Stromal cell of bone marrow (primary cell): ENCODE data around the gene PBXIP1.
A peak's percentile ranks its signal among the peaks of the same experiment; 100 is the strongest.

Experiments used
- DNase-seq: peaks from one replicate; pipeline ENCODE4 v3.0.0-alpha.2; 2012; ENCODE audit warnings: low read depth

PBXIP1 gene

DNA sequence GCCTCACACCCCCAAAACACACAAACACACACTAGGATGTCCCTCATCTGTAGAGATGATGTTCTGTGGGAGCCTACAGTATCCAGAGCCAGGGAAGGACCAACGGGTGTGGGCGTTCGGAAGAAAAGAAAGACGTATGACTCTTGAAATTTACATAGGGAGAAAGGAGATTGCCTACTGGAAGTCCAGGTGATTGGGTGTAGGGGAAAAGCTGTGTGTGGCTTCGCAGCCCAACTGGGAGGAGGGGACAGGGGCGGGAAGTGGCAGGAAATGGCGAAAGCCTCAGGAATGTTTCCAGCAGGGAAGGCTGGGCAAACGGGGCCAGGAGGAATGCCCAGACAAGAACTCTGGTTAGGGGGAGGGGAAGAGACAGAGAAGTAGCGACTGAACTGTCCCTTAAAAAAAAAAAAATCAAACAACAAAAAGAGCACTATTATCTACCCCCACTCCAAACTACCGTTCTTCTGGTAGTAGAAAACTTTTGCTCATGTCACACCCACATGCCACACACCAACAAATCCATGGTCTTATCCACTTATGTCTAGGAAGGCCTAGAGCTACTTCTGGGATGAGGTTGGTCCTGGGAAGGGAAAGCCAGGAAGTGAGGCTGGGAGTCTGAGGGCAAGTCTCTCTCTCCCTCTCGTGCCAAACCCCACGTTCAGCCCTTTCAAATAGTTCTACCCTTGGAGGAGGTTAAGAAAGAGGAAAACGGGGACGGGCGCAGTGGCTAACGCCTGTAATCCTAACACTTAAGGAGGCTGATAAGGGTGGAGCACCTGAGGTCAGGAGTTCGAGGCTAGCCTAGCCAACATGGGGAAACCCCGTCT lies 16.8 kb upstream of the PBXIP1 start:
- DNase-seq, result peak; percentile 81

DNA sequence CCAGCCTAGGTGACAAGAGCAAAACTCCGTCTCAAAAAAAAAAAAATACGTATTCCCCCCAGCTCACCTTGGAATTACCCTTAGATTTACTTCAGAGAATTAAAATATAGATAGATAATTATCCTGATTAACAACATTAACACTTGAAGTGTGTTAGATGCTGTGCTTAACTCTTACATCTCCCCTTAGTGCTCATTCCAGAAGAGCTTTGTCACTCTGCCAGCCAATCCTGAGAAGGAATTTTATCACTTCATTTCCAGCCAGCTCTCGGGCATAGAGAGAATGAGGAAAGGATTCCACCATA lies 16.3 kb upstream of the PBXIP1 start:
- DNase-seq, result no peak

DNA sequence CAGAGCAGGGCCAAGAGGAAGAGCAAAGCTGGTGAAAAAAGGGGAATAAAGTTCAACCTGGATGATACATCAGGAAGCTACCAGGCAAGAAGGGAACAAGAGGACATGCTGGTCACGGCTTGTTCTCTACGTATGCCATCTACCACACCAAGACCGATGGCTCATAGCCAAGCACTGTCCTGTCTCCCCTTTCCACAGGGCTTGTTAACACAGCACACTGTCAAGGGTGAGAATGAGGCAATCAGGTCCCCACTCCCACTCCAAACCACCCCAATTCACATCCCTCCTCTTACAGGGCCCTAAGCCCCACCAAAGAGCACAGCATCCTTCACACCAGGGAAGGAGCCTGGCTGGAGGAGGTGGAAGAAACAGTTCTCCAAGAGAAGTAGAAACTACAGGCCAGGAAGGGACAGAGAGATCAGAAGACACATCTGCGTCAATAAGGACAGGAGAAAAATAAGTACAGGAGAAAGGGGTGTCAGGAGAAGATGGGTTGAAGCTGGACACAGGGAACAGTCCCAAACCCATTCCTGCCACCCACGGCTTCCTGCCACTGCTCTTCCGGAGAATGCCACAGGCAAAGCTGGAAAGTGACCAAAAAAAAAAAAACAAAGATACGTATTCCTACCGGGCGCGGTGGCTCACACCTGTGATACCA lies 15.6 kb upstream of the PBXIP1 start:
- no peak for DNase-seq

DNA sequence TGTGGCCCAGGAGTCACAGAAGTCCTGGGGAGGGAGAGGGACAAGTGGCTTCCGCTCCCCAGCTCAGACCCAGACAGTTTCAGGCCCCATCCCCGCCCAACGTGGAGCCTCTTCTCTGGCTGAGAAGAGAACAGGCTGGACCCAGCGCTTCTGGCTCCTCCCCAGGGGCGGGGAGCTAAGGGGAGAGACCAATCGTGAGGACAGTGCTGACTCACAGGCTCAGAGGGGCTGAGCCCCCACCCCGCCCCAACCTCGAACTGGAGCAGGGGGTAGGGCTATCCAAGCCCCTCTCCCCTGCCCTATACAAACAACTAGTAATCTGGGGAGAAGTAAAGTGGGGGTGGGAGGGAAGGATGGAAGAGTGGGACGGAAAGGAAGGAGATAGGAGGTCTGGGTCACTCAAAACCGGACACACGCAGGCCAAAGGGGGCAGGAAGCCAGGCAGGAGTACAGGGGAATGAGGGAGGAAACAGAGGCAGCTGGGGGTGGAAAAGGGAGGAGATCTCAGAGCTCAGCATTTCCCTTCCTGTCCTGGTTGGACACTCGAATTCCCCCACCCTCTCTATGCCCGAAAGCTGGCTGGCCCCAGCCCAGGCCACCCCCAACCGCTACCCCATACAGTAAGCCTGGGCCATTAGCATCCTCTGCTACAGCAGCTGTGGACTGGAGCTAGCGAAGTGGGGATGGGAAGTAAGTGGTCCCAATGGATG lies 14.9 kb upstream of the PBXIP1 start, which contains the start of gene SHC1:
SHC1 (minus strand) TSS at position 117 of the 710 bp plus-strand sequence. CDS start 221 bp downstream, outside the sequence.
- DNase-seq, result peak; percentile 97

- DNase-seq, result no peak
Measured at GRCh38 chr1:154969860-154970452, 14.1 kb upstream of the PBXIP1 start.

DNA sequence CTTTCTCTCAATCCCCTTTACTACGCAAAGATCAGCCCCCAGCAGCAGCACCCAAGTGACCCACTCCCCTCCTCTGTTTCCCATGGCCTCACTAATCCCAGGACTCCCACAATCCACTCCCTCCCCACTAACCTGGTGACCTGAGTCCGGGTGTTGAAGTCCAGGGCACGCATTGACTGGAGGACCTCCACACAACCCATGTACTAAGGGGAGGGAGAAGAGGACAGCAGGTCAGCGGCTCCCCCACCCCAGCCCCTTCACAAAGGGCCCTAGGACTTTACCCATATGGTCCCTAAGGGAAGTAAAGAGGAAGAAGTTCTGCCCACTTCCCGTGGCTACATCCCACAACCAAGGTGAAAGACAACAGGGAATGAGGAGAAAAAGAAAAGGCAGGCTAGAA lies 13.3 kb upstream of the PBXIP1 start:
- no peak for DNase-seq

- DNase-seq, result no peak
Measured at GRCh38 chr1:154968731-154969130, 12.8 kb upstream of the PBXIP1 start.

GRCh38 chr1:154967331-154967950 lies 11.5 kb upstream of the PBXIP1 start:
- DNase-seq, result no peak

GRCh38 chr1:154966111-154966510 lies 10.2 kb upstream of the PBXIP1 start:
- DNase-seq, result no peak

GRCh38 chr1:154964359-154964758 lies 8.5 kb upstream of the PBXIP1 start:
- no peak for DNase-seq

DNA sequence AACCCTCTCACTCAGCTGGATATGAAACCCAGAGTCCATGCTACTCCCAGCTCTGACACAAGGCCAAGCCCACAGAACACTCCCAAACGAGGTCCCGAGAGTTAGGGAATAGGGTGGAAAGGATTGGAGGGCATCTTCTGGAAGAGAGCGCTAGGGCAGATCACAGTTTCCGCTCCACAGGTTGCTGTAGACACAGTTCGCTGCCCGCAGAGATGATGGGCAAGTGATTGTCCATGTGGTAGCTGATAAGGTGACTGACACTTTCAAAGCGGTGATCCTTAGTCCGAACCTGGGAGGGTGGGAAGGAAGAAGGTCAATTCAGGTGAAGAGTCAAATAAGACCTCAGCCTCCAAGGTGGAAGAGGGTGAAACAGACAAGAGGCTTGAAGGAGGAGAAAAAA lies 7.7 kb upstream of the PBXIP1 start:
- DNase-seq, result no peak

- no peak for DNase-seq
Measured at GRCh38 chr1:154962795-154963330, 7.0 kb upstream of the PBXIP1 start.

- DNase-seq, result no peak
Measured at GRCh38 chr1:154962156-154962749, 6.4 kb upstream of the PBXIP1 start.

DNA sequence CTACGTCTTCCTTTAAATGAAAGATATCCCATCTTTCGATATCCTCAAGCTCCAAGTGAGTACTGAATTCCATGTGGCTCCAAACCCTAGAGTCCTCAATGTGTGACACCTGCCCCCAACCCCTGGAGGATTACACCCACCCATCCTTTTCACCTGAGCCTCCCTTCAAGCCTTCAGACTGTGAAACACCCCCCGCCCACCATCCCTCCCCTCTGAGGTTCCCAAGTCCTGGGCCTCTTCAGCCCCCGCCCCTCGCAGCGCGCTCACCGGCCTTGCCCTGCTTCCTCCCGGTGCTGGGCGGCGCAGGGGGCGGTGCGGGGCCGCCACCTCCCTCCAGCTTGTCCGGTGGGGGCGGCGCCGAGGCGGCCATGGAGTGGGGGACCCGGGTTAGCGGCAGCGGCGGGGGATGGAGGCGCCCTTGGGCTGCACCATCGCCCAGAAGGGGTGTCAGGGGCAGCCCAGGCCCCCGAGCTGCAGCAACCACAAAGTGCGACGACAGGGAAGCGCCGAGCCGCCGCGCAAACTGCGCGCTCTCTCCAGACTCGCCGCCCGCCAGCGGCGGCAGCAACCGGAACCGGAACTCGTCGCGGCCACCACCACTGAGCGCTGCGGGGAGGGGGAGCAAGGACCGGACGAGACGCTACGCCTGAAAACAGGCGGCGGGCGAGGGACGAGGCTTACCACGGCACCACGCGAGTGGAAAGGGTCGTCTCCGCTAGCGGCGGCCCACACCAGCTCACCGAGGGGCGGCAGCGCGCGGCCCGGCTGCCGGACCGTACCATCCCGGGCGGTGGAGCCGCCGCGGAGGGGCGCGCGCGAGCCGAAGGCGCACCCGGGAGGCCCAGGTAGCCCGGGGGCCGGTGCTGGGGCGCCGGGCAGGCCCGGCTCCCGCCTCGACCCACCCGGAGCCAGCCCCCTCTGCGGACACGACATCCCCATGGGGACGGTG lies 5.6 kb upstream of the PBXIP1 start, which contains the start of gene PYGO2:
PYGO2 (minus strand) TSS at position 576 of the 949 bp plus-strand sequence; CDS start at position 370, 206 bp downstream.
- peak; percentile 48 for DNase-seq

DNA sequence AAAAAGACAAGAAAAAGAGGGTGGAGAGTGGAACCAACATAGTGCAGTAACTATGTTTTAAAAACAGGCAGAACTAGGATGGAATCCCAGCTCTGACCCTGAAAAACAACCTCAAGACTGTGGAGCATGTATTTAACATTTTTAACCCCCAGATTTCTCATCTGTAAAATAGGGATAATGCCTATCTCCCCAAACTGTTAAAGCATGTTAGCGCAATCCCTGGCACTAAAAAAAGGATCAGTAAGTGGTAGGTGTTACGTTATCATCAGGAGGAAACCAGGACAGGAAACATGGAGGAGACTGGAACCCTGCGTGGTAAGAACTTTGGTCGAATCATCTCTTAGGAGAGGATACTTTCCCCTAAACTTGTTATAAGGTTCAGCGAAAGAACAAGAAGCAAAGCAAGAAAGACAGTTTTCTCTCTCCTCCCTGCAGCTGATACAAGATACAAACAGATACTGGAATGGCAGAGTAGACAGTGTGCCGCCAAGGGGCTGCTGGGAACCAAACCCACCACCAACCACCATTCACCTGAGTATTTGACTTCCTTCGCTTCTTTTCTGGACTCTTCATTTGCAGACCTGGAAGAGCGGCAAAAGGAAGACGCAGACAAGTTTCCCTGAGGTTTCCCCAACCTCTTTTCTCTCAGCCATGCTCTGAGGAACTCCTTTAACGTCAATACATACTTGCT lies 4.7 kb upstream of the PBXIP1 start:
- DNase-seq, result no peak

DNA sequence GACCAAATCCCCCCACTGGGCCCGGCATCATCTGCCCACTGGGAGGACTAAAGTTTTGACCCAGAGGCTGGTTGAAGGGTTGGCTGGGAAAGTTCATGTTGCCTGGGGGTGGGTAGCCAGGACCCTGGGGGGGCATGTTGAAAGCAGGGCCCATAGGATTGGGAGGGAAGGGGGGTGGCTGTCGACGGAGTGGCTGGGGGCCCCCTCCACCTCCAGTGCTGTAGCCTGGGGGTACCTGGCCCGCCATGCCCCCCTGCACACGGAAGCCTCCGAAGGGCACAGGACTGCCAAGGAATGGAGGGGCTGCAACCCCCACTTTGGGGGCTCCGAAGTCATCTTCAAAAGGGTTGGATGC lies 3.5 kb upstream of the PBXIP1 start:
- no peak for DNase-seq

- DNase-seq, result no peak
Measured at GRCh38 chr1:154958681-154959425, 3.0 kb upstream of the PBXIP1 start.

DNA sequence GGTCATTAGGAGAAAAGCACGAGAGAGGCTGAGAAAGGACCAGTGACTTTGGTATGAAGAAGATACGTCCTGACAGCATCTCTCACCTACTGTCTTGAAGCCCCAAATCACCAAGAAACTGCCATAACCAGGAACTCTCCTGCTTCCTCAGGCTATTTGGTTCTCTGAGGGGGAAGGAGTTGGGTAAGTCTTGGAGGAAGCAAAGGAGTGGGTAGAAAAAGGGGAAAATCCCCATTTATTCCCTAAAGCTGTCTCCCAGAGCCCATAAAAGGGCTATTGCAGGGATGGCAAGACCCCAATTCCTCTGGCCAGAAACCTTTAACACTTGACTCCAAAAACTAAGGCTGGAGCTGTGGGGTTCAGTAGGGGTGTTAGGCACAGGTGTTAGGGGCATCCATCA lies 2.1 kb upstream of the PBXIP1 start:
- DNase-seq, result no peak

GRCh38 chr1:154957091-154957657 lies 1.3 kb upstream of the PBXIP1 start:
- DNase-seq, result no peak
